BJ (cell line): Measurements from ENCODE around the gene MAN1C1. TPM values are rescaled to one million over a fixed set of nuclear protein-coding genes. Genes with fewer than 3 reads are reported as not detected.

Source experiments
- CTCF ChIA-PET: fragments of 350-600 bp; formaldehyde crosslinking; extraction: SDS; loops from one replicate; lab custom pipeline; 2021; ENCODE audit warnings: antibody characterized with exemption, inconsistent platforms; lab: Yijun Ruan, JAX
- POLR2A ChIA-PET: fragments of 300-600 bp; sonication (Branson Sonifier 250); formaldehyde crosslinking; extraction: SDS; loops from one replicate; lab custom pipeline; 2021; ENCODE audit warnings: antibody characterized with exemption; lab: Charles Lee
- DNase-seq: peaks from one replicate; pipeline ENCODE4 v3.0.0-alpha.2; 2011; ENCODE audit warnings: low read depth
- H3K27me3 ChIP-seq: 2 replicates; pipeline ENCODE4 v1.6.0; 2011; ENCODE audit warnings: low read length; ENCODE audit not compliant: control insufficient read depth, insufficient read depth
- H3K36me3 ChIP-seq: 2 replicates; pipeline ENCODE4 v1.5.1; 2011; ENCODE audit warnings: low read length; ENCODE audit not compliant: control insufficient read depth, insufficient read depth
- H3K4me3 ChIP-seq: 2 replicates; pipeline ENCODE4 v1.5.1; 2011; ENCODE audit warnings: low read depth, mild to moderate bottlenecking, control low read depth, low read length
- polyA plus RNA-seq: library from polyadenylated mRNA; depleted of rRNA; stranded (reverse); fragments of >200 nt; gene quantifications from 2 replicates; pipeline ENCODE4 v1.2.3, GENCODE V29; 2011
- TF ChIP-seq, protein P1 (sequence below): IDR thresholded peaks from 2 replicates; pipeline ENCODE4 v1.5.1; 2011; ENCODE audit warnings: low read depth, mild to moderate bottlenecking, control low read depth, inconsistent platforms, low read length, moderate library complexity; ENCODE audit not compliant: insufficient read depth

Gene MAN1C1
- polyA plus RNA-seq, 1 experiment: 1.1 TPM

DNA sequence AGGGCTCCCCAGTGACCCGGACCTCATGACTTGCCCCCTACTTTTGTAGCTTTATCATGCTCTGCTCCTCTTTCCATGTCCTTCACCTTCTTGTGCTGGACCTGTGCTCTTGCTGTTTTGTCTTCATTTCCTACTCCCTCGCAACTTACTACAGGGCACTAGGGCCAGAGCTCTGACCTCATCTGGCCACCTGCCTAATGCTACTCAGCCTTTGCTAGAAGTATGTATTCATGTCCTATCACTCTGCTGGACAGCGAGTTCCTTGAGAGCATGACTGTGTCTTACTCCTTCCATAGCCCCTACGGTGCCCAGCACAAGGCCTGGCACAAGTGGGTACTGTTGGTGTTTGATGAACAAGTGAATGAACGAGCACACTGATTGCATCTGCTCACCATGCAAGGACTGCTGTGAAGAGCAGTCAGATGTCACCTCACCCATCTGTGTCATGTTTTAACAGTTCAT is 205.1 kb downstream of the MAN1C1 start:
- TF ChIP-seq, protein P1, sequence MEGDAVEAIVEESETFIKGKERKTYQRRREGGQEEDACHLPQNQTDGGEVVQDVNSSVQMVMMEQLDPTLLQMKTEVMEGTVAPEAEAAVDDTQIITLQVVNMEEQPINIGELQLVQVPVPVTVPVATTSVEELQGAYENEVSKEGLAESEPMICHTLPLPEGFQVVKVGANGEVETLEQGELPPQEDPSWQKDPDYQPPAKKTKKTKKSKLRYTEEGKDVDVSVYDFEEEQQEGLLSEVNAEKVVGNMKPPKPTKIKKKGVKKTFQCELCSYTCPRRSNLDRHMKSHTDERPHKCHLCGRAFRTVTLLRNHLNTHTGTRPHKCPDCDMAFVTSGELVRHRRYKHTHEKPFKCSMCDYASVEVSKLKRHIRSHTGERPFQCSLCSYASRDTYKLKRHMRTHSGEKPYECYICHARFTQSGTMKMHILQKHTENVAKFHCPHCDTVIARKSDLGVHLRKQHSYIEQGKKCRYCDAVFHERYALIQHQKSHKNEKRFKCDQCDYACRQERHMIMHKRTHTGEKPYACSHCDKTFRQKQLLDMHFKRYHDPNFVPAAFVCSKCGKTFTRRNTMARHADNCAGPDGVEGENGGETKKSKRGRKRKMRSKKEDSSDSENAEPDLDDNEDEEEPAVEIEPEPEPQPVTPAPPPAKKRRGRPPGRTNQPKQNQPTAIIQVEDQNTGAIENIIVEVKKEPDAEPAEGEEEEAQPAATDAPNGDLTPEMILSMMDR: no peak
- H3K27me3 ChIP-seq: no peaks in the 10 kb centered on the region
- ChIA-PET CTCF (interaction anchor here (1.2 to 1.7 kb wide), 2 partner anchors 9 to 15 kb away, joined by 3 to 5 read pairs; no protein-coding TSS in a partner anchor), POLR2A (no interaction called here)
- H3K36me3 ChIP-seq: peaks cover 7% of the 10 kb centered on the region
- H3K4me3 ChIP-seq: no peak overlapping the region
- no peak for DNase-seq

DNA sequence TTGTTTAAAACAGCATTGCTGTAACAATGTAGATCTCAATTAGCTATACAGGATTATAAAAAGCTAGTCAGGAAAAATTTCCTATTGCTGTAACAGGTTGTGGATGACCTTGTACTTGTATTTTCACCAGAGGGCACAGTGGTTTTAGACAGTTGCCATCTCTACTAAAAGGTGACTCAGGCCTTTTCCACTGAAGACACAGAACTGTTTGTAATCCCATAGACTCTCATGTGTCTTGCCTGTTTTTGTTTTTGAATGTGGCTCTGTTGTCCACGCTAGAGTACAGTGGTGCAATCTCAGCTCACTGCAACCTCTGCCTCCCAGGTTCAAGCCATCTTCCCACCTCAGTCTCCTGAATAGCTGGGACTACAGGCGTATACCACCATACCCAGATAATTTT is 209.0 kb downstream of the MAN1C1 start:
- CTCF ChIA-PET: interaction anchor here (1.1 kb wide), 1 partner anchor 26 kb away, joined by 3 read pairs; no protein-coding TSS in a partner anchor
- H3K36me3 ChIP-seq: peaks cover 19% of the 10 kb centered on the region
- POLR2A ChIA-PET: no interaction called here
- H3K4me3 ChIP-seq: no peak overlapping the region
- no peak for DNase-seq
- TF ChIP-seq, protein P1: no peak
- no peaks in the 10 kb centered on the region for H3K27me3 ChIP-seq

DNA sequence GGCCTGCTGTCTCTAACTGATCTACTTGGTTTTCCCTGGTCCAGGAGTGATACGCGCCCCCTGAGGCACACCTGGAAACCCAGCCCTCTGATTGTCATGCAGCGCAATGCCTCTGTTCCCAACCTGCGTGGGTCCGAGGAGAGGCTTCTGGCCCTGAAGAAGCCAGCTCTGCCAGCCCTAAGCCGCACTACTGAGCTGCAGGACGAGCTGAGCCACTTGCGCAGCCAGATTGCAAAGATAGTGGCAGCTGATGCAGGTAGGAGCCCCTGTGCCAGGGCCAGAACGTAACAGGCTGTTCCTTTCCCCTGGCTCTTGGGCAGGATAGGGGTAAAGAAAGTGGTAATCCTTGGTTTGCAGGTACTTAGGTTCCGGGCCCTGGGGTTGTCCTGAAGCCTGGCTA is 210.0 kb downstream of the MAN1C1 start:
- Histone ChIP-seq H3K4me3 (no peak overlapping the region), H3K36me3 (peaks cover 22% of the 10 kb centered on the region), H3K27me3 (no peaks in the 10 kb centered on the region)
- ChIA-PET POLR2A (no interaction called here), CTCF (interaction anchor here (0.6 kb wide), 1 partner anchor 390 kb away, joined by 3 read pairs; no protein-coding TSS in a partner anchor)
- TF ChIP-seq, protein P1: no peak
- no peak for DNase-seq

DNA sequence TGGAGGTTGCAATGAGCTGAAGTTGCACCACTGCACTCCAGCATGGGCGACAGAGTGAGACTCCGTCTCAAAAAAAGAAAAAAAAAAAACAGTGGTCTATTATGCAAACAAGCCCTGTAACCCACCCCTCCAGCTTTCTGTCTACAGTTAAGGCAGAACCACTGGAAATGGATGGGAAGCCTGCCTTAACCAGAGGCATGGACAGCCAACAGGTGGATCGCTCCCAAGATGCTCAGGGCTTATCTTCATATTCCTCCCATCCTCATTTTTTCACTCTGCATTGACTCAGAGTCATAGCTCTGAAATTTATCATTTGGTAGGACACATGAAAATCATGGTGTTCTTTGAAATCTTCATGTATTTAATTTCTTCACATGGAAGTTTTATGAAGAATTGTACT is 211.9 kb downstream of the MAN1C1 start:
- DNase-seq: no peak
- H3K36me3 ChIP-seq: peaks cover 23% of the 10 kb centered on the region

DNA sequence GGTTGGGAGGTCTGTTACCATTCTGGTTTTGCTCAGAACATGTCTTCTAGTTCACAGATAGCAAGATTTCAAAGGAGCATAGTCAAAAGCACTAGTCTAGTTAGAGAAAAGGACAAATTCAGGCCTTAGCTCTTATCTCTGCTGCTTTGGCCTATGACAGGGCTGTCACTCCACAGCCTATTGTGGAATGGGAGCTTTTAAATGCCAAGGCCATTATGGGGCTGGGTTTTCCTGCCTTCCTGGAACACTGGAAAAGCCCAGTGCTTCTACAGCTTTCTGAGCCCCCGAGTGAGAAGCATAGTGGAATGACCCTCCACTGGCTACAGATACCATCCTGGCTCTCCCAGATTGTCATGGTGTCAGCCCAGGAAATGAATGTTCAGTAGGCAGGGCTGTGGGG is 212.5 kb downstream of the MAN1C1 start:
- H3K4me3 ChIP-seq: no peak overlapping the region
- POLR2A ChIA-PET: no interaction called here
- TF ChIP-seq, protein P1: no peak
- CTCF ChIA-PET: no interaction called here
- DNase-seq: no peak
- no peaks in the 10 kb centered on the region for H3K27me3 ChIP-seq
- peaks cover 25% of the 10 kb centered on the region for H3K36me3 ChIP-seq

More for the DNA sequence above, 211.9 kb downstream of the MAN1C1 start:
- Histone ChIP-seq H3K4me3 (no peak overlapping the region), H3K27me3 (no peaks in the 10 kb centered on the region)
- CTCF ChIA-PET: no interaction called here
- POLR2A ChIA-PET: no interaction called here
- TF ChIP-seq, protein P1: no peak
